T-helper 2 cell treated with Interferon-gamma antibody and Interleukin-4, amounts not matched to agents 5 μg/mL and 100 μg/mL, for 36 hours (primary cell): Measurements from ENCODE around the gene IMPA2.

Source experiments
- DNase-seq: peaks from one replicate; pipeline ENCODE4 v3.0.0; 2021; ENCODE audit warnings: low spot score
- H3K27ac Mint-ChIP-seq: one replicate; pipeline ENCODE4 v1.8.0; 2021; ENCODE audit warnings: mild to moderate bottlenecking, mixed read lengths
- H3K27me3 Mint-ChIP-seq: one replicate; pipeline ENCODE4 v1.8.0; 2021; ENCODE audit warnings: low read depth, mixed read lengths
- H3K36me3 Mint-ChIP-seq: one replicate; pipeline ENCODE4 v1.8.0; 2021; ENCODE audit warnings: low read depth, mixed read lengths
- H3K4me1 Mint-ChIP-seq: one replicate; pipeline ENCODE4 v1.8.0; 2021; ENCODE audit warnings: low read depth, mixed read lengths
- H3K4me3 Mint-ChIP-seq: one replicate; pipeline ENCODE4 v1.8.0; 2022; ENCODE audit warnings: mild to moderate bottlenecking, moderate library complexity, mixed read lengths
- H3K9me3 Mint-ChIP-seq: one replicate; pipeline ENCODE4 v1.8.0; 2021; ENCODE audit warnings: mixed read lengths

IMPA2 gene

DNA sequence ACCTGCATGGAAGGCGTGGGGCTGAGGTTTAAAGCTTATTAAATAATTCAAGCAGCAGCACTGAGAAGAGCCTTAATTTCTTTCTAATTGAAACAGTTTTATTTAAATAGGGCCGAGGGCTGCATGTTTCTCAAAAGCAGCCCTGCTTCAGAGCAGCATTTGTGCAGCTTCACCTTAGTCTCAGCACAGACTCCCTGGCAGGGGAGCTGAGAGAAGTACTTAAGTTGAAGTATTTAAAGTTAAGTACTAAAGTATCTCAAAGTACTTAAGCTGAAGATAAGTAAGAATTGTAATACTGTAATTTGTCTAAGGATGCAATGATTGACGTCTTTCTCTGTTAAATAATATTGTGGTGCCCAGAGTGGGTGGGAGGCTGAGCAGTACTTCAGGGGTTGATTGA, 31.4 kb downstream of the IMPA2 start:
- Mint-ChIP-seq H3K4me1 (no peaks in the 10 kb centered on the region), H3K27me3 (no peaks in the 10 kb centered on the region), H3K36me3 (peaks cover 2% of the 10 kb centered on the region), H3K4me3 (no peak overlapping the region), H3K27ac (no peak overlapping the region), H3K9me3 (no peaks in the 10 kb centered on the region)
- DNase-seq: no peak

DNA sequence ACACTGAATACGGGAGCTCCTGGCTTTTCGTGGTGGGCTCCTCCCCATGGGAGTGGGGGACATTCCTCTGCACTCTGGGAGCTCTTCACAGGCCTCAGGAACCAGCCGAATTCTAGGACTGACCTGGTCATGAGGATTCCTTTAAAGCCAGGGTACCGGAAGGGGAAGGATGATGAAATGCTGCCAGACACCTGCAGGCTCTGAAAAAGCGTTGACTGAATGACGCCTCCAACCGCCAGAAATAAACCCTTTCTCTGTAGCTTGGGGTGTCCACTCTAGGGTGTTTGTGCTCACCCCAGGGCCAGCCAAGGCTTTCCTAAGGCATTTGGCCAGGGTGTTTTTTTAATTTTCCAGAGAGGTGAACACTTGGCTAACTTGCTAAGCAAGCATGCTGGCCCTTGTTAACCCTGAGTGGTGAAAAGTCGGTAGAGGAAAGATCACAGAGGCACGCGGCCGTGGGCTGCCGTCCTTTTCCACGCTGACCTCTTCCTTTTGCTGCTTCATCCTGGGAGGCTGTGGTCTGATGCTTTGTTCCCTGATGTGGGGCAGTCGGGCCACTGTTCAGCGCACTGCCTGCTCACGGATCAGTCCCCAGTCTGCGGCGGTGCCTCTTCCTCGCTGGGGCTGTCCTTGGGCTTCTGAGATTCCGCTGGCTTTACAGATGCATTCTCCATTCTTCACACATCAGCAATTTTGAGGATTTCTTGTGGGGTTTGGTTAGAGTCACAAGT, 32.0 kb downstream of the IMPA2 start:
- Mint-ChIP-seq H3K27ac (no peak overlapping the region), H3K27me3 (no peaks in the 10 kb centered on the region), H3K9me3 (no peaks in the 10 kb centered on the region), H3K4me1 (no peaks in the 10 kb centered on the region), H3K4me3 (no peak overlapping the region), H3K36me3 (peaks cover 2% of the 10 kb centered on the region)
- DNase-seq: no peak

DNA sequence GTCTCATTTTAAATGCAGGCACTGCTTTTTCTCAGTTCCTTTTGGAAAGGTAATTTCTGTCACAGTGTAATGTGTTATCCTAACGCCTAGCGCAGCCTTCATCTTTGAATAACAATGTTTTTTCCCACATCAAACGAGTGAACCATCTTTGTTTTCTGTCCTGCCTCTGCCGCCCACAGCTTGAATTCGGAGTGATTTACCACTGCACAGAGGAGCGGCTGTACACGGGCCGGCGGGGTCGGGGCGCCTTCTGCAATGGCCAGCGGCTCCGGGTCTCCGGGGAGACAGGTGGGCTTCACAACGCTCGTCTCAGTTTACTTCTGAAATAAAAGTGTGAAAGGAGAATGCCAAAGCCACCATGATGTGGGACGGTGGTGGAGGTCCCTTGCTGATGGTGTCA, 32.8 kb downstream of the IMPA2 start:
- H3K27me3 Mint-ChIP-seq: no peaks in the 10 kb centered on the region
- H3K4me1 Mint-ChIP-seq: no peaks in the 10 kb centered on the region
- no peak for DNase-seq
- no peaks in the 10 kb centered on the region for H3K9me3 Mint-ChIP-seq
- H3K36me3 Mint-ChIP-seq: peaks cover 2% of the 10 kb centered on the region
- H3K4me3 Mint-ChIP-seq: no peak overlapping the region
- H3K27ac Mint-ChIP-seq: no peak overlapping the region

DNA sequence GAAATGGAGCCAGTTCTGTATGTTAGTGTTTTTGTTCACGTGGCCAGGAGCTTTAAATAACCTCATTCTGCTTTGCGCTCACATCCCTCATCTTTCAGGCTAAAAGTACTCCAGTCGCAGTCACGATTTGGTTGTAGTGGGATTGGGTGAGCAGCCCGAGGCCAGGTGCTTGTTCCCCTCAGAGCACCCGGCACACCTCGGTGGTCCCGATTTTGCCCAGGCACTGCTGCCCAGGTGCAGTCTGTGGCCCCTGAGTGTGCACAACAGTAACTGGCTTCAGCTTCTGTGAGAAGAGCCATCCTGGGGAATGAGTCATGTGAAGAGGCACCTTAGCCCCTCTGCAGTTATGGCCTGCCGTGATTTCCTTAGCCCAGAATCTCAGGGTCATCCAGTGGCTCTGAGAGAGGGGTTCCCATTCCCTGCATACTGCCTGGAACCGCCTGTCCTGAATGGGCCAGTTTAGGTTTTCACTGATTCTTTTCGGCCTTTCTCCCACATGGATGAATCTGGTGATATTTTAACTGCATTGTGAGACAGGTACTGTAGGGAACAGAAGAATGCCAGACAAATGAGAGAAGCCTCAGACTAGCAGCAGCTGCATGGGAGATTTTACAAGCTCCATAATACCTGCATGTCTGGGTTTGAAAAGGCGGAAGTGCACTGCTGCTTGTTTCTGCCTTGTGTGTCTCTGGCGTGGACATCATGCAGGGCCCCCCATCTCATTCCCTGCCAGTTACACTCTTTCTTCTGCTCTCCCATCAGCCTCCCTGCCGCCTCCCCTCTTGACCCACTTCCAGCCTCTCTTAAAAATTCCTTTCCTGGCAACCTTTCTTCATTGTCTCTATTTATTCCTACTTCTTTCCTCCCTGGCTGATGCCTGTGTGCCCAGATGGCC, 33.5 kb downstream of the IMPA2 start:
- Mint-ChIP-seq H3K27me3 (no peaks in the 10 kb centered on the region), H3K4me1 (no peaks in the 10 kb centered on the region), H3K27ac (no peak overlapping the region), H3K9me3 (no peaks in the 10 kb centered on the region), H3K36me3 (peaks cover 2% of the 10 kb centered on the region), H3K4me3 (no peak overlapping the region)
- DNase-seq: no peak

DNA sequence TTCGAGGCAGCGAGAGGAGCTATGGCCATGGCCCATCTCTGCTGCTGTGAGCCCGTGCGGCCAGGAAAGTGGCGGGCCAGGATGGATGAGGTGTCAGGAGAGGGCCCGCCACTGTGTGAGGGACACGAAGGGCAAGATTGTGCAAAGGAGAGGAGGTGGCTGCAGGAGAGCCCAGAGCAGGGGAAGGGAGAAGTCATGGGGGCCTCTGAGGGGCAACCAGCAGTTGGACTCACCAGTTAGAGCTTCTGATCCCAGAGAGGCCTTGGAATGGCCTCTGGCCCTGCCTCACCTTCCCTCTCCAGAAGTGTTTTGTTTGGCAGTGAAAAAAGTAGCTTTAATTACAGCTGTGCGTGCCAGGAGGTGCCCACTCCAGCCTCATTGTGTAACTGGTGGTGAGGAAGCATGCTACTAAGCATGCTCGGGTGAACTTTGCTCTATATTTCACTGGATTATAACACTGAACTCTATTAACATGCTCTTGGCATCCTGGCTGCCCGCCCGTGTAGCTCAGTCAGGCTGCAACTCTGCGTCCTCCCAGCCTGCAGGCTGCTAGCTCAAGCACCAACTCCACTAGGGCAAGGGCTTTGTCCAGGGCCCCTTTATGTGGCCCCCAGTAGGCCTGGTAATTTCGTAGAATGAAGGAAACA, 34.2 kb downstream of the IMPA2 start:
- DNase-seq: no peak
- H3K9me3 Mint-ChIP-seq: no peaks in the 10 kb centered on the region
- peaks cover 2% of the 10 kb centered on the region for H3K4me1 Mint-ChIP-seq
- no peaks in the 10 kb centered on the region for H3K27me3 Mint-ChIP-seq
- H3K36me3 Mint-ChIP-seq: peaks cover 2% of the 10 kb centered on the region
- H3K27ac Mint-ChIP-seq: no peak overlapping the region
- H3K4me3 Mint-ChIP-seq: no peak overlapping the region

DNA sequence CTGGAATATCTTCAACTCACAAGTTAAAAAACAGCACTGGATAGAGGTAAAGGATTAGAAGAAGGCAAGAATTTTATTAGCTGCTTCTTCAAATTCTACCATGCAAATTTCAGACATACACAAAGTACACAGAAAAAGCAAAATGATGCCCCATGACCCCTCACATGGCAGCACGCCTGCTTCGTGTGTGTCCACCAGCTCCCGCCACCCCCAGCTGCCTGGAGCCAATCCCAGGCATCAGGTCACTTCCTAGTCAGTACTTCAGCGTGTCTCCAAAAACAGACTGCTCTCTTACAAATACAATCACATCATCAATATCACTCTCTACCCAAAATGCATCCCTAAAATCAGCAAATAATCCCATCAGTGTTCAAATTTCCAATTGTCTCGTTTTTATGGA, 35.8 kb downstream of the IMPA2 start:
- Mint-ChIP-seq H3K36me3 (peaks cover 4% of the 10 kb centered on the region), H3K4me1 (peaks cover 5% of the 10 kb centered on the region), H3K9me3 (no peaks in the 10 kb centered on the region), H3K27me3 (no peaks in the 10 kb centered on the region), H3K27ac (no peak overlapping the region), H3K4me3 (no peak overlapping the region)
- DNase-seq: no peak

DNA sequence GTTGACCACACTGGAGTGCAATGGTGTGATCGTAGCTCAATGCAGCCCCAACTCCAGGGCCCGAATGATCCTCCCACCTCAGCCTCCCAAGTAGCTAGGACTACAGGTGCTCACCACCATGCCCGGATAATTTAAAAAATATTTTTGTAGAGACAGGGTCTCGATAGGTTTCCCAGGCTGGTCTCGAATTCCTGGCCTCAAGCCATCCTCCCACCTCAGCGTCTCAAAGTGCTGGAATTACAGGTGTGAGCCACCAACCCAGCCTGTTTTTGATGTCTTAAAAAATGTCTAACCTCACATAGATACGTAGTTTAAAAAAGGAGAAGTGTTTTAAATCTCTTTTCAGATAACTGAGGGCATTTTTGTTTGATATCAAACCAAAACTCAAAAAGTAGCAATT, 37.6 kb downstream of the IMPA2 start:
- no peak for DNase-seq
- Mint-ChIP-seq H3K4me3 (no peak overlapping the region), H3K27ac (no peak overlapping the region), H3K9me3 (no peaks in the 10 kb centered on the region), H3K4me1 (peaks cover 5% of the 10 kb centered on the region), H3K27me3 (no peaks in the 10 kb centered on the region), H3K36me3 (peaks cover 4% of the 10 kb centered on the region)

DNA sequence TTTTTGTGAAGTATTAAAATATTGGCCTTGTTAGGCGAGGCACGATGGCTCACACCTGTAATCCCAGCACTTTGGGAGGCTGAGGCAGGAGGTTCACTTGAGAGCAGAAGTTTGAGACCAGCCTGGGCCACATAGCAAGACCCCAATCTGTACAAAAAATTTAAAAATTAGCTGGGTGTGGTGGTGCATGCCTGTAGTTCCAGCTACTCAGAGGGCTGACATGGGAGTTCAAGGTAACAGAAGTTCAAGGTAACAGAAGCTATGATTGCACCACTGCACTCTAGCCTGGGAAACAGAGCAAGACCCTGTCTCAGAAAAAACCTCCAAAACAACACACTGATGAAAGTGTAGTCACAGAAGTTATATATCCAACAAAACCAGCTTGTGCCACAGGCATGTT, 39.8 kb downstream of the IMPA2 start:
- peaks cover 4% of the 10 kb centered on the region for H3K36me3 Mint-ChIP-seq
- H3K4me3 Mint-ChIP-seq: no peak overlapping the region
- H3K27me3 Mint-ChIP-seq: no peaks in the 10 kb centered on the region
- H3K9me3 Mint-ChIP-seq: no peaks in the 10 kb centered on the region
- no peak for DNase-seq
- peaks cover 7% of the 10 kb centered on the region for H3K4me1 Mint-ChIP-seq
- no peak overlapping the region for H3K27ac Mint-ChIP-seq

DNA sequence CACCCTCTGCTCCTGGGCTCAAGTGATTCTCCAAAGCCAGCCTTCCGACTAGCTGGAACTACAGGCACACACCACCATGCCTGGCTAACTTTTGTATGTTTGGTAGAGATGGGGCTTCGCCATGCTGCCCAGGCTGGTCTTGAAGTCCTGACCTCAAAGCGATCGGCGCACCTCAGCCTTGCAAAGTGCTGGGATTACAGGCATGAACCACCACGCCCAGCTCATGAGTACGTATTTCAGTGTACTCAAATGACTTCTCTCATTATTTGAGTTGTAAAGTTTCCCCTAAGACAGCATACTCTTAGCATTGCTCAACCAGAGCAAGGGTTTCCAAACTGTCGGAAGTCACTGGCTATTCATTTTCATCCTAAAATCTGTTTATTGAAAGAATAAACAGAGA, 40.3 kb downstream of the IMPA2 start:
- Mint-ChIP-seq H3K36me3 (peaks cover 4% of the 10 kb centered on the region), H3K4me1 (peaks cover 7% of the 10 kb centered on the region), H3K27me3 (no peaks in the 10 kb centered on the region), H3K9me3 (no peaks in the 10 kb centered on the region), H3K27ac (no peak overlapping the region), H3K4me3 (no peak overlapping the region)
- DNase-seq: no peak

DNA sequence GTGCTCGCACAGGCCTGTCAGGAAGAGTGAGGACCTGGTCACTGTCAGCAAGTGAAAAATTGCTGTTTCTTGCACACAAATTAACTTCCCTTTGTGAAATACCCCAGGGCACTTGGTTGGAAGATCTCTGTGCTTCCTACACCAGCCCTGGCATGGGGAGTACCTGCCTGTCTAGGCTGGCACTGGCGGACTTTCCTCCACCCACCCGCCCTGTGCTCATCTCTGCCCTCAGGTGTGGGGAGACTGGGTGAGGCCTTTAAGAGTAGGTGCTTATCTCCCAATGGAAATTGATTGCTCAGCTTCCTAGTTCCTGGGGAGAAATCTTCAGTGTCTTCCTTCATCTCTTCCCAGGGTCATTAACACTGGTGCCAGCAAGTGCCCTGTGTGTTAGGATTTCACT, 42.1 kb downstream of the IMPA2 start:
- H3K27me3 Mint-ChIP-seq: no peaks in the 10 kb centered on the region
- H3K9me3 Mint-ChIP-seq: no peaks in the 10 kb centered on the region
- no peak overlapping the region for H3K27ac Mint-ChIP-seq
- peaks cover 7% of the 10 kb centered on the region for H3K4me1 Mint-ChIP-seq
- no peak overlapping the region for H3K4me3 Mint-ChIP-seq
- DNase-seq: no peak
- H3K36me3 Mint-ChIP-seq: peaks cover 2% of the 10 kb centered on the region

DNA sequence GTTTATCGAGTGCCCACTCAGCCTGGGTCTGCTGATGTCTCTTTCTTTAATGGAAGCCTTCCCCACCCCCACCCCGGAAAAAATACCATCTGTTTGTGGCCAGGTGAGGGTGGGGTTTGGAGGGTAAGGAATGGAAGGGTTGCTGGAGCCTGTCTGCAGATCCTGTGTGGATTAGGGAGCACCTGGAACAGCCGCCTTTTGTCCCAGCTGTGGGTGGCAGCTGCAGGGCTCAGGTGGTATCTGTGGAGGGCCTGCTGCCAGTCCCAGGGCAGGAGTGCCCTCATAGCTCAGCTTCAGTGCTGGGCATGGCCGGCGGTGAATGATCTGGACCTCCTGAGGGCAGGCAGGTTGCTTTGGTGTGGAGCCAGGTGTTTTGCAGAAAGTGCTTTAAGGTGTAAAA, 45.3 kb downstream of the IMPA2 start:
- H3K4me1 Mint-ChIP-seq: peaks cover 3% of the 10 kb centered on the region
- no peaks in the 10 kb centered on the region for H3K9me3 Mint-ChIP-seq
- no peak overlapping the region for H3K27ac Mint-ChIP-seq
- H3K4me3 Mint-ChIP-seq: no peak overlapping the region
- H3K27me3 Mint-ChIP-seq: no peaks in the 10 kb centered on the region
- H3K36me3 Mint-ChIP-seq: no peaks in the 10 kb centered on the region
- no peak for DNase-seq

DNA sequence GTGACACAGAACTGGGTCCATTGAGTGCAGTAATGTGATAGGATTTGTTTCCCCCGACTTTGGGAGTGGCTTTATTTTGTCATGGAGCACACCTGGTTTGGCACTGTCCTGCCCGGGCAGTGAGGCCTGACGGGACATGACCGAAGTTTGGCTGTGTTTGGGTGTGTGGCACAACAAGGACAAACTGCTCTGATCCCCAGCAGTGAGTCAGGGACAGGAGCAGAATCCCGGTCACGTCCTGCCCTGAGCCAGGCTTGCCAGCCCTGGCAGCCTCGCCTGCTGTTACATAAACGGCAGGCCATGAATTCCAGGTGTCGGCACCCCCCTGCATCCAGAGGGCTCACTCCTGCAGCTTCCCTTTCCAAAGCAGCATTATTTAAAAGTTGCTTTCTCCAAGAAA, 45.7 kb downstream of the IMPA2 start:
- H3K9me3 Mint-ChIP-seq: no peaks in the 10 kb centered on the region
- H3K27me3 Mint-ChIP-seq: no peaks in the 10 kb centered on the region
- no peak for DNase-seq
- no peaks in the 10 kb centered on the region for H3K36me3 Mint-ChIP-seq
- no peak overlapping the region for H3K4me3 Mint-ChIP-seq
- no peak overlapping the region for H3K27ac Mint-ChIP-seq
- peaks cover 3% of the 10 kb centered on the region for H3K4me1 Mint-ChIP-seq

DNA sequence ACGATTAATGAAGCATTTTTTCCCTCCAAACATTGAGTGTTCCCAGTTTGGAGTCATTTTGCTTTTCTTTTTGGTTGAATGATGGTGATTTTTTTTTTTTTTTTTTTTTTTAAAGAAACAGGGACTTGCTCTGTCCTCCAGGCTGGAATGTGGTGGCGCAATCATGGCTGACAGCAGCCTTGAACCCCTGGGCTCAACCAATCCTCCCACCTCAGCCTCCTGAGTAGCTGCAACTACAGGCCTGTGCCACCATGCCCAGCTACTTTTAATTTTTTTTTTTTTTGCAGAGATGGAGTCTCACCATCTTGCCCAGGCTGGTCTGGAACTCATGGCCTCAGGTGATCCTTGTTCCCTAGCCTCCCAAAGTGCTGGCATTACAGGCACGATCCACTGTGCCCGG, 46.2 kb downstream of the IMPA2 start:
- no peaks in the 10 kb centered on the region for H3K27me3 Mint-ChIP-seq
- no peak overlapping the region for H3K4me3 Mint-ChIP-seq
- peaks cover 3% of the 10 kb centered on the region for H3K4me1 Mint-ChIP-seq
- DNase-seq: no peak
- H3K9me3 Mint-ChIP-seq: no peaks in the 10 kb centered on the region
- no peaks in the 10 kb centered on the region for H3K36me3 Mint-ChIP-seq
- H3K27ac Mint-ChIP-seq: no peak overlapping the region

DNA sequence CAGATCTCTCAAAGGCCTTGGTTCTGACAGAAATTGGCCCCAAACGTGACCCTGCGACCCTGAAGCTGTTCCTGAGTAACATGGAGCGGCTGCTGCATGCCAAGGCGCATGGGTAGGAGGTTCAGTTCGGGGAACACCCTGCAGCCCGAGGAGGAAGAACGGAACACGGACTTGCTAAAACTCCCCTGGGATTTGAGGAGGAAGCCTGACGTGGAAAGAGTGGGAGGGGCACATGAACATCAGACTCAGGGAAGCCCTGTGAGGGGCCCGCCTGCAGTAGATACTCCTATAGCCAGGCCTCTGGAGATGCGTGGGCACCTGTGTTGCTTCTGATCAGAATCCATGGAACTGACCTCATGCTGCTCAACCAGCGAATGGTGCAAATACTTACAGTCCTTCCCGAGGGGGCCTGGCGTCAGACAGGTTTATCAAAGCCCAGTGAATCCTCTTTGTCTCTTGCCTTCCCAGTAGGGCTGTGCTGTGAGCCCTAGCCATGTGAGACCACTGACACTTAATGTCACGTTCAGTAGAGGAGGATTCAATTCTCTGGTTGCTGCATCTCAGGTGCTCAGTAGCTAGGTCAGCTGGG, 46.8 kb downstream of the IMPA2 start:
- no peak for DNase-seq
- Mint-ChIP-seq H3K36me3 (no peaks in the 10 kb centered on the region), H3K27ac (no peak overlapping the region), H3K27me3 (no peaks in the 10 kb centered on the region), H3K4me3 (no peak overlapping the region), H3K4me1 (peaks cover 3% of the 10 kb centered on the region), H3K9me3 (no peaks in the 10 kb centered on the region)
